ENCODE data around the gene MIPOL1. TPM values are rescaled to one million over a fixed set of nuclear protein-coding genes. Genes with fewer than 3 reads are reported as not detected.

The MIPOL1 gene
- total RNA-seq, 1 donor from 2014 or later = 14.6 TPM

DNA sequence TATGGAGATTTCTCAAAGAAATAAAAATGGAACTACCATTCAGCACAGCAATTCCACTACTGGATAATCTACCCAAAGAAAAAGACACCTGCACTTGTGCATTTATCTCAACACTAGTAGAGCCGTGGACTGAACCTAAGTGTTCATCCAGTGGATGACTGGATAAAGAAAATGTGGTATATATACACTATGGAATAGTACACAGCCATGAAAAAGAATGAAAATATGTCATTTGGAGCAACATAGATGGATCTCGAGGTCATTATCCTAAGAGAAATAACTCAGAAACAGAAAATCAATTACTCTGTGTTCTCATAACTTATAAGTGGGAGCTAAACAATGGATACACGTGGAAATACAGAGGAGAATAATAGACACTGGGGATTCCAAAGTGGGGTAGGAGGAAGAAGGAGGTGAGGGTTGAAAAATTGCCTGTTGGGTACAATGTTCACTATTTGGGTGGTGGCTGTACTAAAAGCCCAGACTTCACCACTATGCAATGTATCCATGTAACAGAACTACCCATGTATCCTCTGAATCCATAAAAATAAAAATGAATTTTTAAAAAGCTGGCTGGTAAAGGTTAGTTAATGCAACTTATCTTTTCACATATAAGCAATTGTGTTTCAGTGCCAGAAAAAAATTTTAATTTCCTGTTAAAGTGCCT is 266.6 kb downstream of the MIPOL1 start:
- Mint-ChIP-seq H3K36me3 (ENCODE audit: unreplicated experiment) (peaks cover 5% of the 10 kb centered on the region), H3K27ac (ENCODE audit: unreplicated experiment) (no peak overlapping the region), H3K4me1 (ENCODE audit: unreplicated experiment) (peaks cover 5% of the 10 kb centered on the region), H3K4me3 (ENCODE audit: unreplicated experiment) (no peak overlapping the region), H3K27me3 (ENCODE audit: unreplicated experiment) (no peaks in the 10 kb centered on the region), H3K9me3 (ENCODE audit: unreplicated experiment) (peaks cover 27% of the 10 kb centered on the region)
- TF ChIP-seq, protein P1, sequence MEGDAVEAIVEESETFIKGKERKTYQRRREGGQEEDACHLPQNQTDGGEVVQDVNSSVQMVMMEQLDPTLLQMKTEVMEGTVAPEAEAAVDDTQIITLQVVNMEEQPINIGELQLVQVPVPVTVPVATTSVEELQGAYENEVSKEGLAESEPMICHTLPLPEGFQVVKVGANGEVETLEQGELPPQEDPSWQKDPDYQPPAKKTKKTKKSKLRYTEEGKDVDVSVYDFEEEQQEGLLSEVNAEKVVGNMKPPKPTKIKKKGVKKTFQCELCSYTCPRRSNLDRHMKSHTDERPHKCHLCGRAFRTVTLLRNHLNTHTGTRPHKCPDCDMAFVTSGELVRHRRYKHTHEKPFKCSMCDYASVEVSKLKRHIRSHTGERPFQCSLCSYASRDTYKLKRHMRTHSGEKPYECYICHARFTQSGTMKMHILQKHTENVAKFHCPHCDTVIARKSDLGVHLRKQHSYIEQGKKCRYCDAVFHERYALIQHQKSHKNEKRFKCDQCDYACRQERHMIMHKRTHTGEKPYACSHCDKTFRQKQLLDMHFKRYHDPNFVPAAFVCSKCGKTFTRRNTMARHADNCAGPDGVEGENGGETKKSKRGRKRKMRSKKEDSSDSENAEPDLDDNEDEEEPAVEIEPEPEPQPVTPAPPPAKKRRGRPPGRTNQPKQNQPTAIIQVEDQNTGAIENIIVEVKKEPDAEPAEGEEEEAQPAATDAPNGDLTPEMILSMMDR (IDR thresholded peaks at IDR 0.05) = no peak
- DNase-seq (ENCODE audit: extremely low spot score, unreplicated experiment) = no peak

GRCh38 chr14:37466003-37466622 is 268.4 kb downstream of the MIPOL1 start:
- Mint-ChIP-seq H3K27me3 (ENCODE audit: unreplicated experiment) (no peaks in the 10 kb centered on the region), H3K36me3 (ENCODE audit: unreplicated experiment) (peaks cover 5% of the 10 kb centered on the region), H3K27ac (ENCODE audit: unreplicated experiment) (no peak overlapping the region), H3K4me3 (ENCODE audit: unreplicated experiment) (no peak overlapping the region), H3K9me3 (ENCODE audit: unreplicated experiment) (peaks cover 16% of the 10 kb centered on the region), H3K4me1 (ENCODE audit: unreplicated experiment) (peaks cover 5% of the 10 kb centered on the region)
- DNase-seq (ENCODE audit: extremely low spot score, unreplicated experiment) = no peak
- TF ChIP-seq, protein P1 (IDR thresholded peaks at IDR 0.05) = no peak

DNA sequence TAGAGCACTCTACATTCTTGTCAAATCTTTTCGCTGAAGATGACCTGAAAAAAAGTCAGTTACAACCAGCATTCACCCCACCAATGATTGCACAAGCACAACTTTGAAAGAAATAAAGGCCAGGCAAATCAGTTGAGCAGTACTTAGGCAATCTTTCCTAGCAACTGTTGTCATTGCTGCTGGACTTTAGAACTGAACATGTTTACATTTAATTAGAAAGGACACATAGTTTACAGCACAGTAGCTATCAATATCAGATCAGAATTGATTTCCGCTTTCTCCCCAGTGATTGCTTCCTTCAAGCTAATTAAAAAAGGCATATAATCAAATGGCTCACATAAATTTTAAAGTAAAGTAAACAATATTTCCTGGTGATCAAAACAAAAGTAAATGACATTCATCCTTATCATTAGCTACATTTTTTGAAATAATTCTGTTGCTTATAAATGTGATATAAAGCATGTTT is 268.9 kb downstream of the MIPOL1 start:
- H3K4me1 Mint-ChIP-seq (ENCODE audit: unreplicated experiment) = peaks cover 5% of the 10 kb centered on the region
- H3K4me3 Mint-ChIP-seq (ENCODE audit: unreplicated experiment) = no peak overlapping the region
- TF ChIP-seq, protein P1 (IDR thresholded peaks at IDR 0.05) = no peak
- peaks cover 15% of the 10 kb centered on the region for H3K9me3 Mint-ChIP-seq (ENCODE audit: unreplicated experiment)
- H3K36me3 Mint-ChIP-seq (ENCODE audit: unreplicated experiment) = peaks cover 5% of the 10 kb centered on the region
- no peak for DNase-seq (ENCODE audit: extremely low spot score, unreplicated experiment)
- H3K27ac Mint-ChIP-seq (ENCODE audit: unreplicated experiment) = no peak overlapping the region
- no peaks in the 10 kb centered on the region for H3K27me3 Mint-ChIP-seq (ENCODE audit: unreplicated experiment)

DNA sequence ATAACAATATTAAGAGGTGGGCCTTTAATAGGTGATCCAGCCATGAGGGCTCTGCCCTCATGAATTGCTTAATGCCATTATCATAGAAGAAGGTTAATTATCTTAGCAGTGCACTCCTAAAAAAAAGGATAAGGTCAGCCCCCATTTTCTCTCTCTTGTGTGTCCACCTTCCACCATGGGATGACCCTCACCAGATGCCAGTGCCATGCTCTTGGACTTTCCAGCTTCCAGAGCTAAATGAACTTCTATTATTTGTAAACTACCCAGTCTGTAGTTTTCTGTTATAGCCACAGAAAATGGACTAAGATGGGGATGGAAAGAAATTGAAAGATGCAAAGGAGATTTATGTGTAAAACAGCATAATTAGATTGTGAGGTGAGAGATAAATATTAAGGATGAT is 271.9 kb downstream of the MIPOL1 start:
- Mint-ChIP-seq H3K36me3 (ENCODE audit: unreplicated experiment) (peaks cover 3% of the 10 kb centered on the region), H3K27me3 (ENCODE audit: unreplicated experiment) (no peaks in the 10 kb centered on the region), H3K9me3 (ENCODE audit: unreplicated experiment) (no peaks in the 10 kb centered on the region), H3K4me3 (ENCODE audit: unreplicated experiment) (no peak overlapping the region), H3K4me1 (ENCODE audit: unreplicated experiment) (peaks cover 5% of the 10 kb centered on the region), H3K27ac (ENCODE audit: unreplicated experiment) (no peak overlapping the region)
- DNase-seq (ENCODE audit: extremely low spot score, unreplicated experiment) = no peak
- TF ChIP-seq, protein P1 (IDR thresholded peaks at IDR 0.05) = no peak

DNA sequence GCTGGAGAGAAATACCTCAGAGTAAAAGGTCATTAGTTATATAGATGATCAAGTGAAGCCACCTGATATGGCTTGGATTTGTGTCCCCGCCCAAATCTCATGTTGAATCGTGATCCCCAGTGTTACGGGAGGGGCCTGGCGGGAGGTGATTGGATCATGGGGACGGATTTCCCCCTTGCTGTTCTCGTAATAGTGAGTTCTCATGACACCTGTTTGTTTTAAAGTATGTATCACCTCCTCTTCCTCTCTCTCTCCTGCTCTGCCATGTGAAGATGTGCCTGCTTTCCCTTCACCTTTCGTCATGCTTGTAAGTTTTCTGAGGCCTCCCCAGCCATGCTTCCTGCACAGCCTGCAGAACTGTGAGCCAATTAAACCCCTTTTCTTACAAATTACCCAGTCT is 272.5 kb downstream of the MIPOL1 start:
- Mint-ChIP-seq H3K9me3 (ENCODE audit: unreplicated experiment) (peaks cover 1% of the 10 kb centered on the region), H3K4me1 (ENCODE audit: unreplicated experiment) (peaks cover 5% of the 10 kb centered on the region), H3K36me3 (ENCODE audit: unreplicated experiment) (peaks cover 4% of the 10 kb centered on the region), H3K4me3 (ENCODE audit: unreplicated experiment) (no peak overlapping the region), H3K27ac (ENCODE audit: unreplicated experiment) (no peak overlapping the region), H3K27me3 (ENCODE audit: unreplicated experiment) (no peaks in the 10 kb centered on the region)
- TF ChIP-seq, protein P1 (IDR thresholded peaks at IDR 0.05) = no peak
- no peak for DNase-seq (ENCODE audit: extremely low spot score, unreplicated experiment)

All from osteocyte (in vitro differentiated cells).